Measurements from ENCODE around the gene CR1. TPM values are rescaled to one million over a fixed set of nuclear protein-coding genes. Genes with fewer than 3 reads are reported as not detected.
"Not testable (repeated sequence)": the region's sequence is repeated elsewhere in the genome, so short reads cannot be mapped to it uniquely, and the experiment has no call there.

CR1 gene
- polyA plus RNA-seq, 2 donors = 0.06 to 0.12 TPM

- H3K27ac ChIP-seq (ENCODE audit: low read depth in 2 of 2, low read length in 1 of 2) = no peak overlapping the region
- no peaks in the 10 kb centered on the region for H3K4me1 ChIP-seq (ENCODE audit: control insufficient read depth in 2 of 2, insufficient read depth in 2 of 2, low read length in 1 of 2)
- WGBS, 2 donors = 51 to 59% methylated on average over 10 of the region's 10 CpGs
- H3K4me3 ChIP-seq (ENCODE audit: low read depth in 1 of 2, low read length in 2 of 2) = no peak overlapping the region
- H3K36me3 ChIP-seq (ENCODE audit: control insufficient read depth in 2 of 2, insufficient read depth in 2 of 2, low read length in 1 of 2) = no peaks in the 10 kb centered on the region
- no peaks in the 10 kb centered on the region for H3K27me3 ChIP-seq (ENCODE audit: control insufficient read depth in 1 of 2, insufficient read depth in 2 of 2, low read length in 2 of 2)
- H3K9me3 ChIP-seq (ENCODE audit: control insufficient read depth in 2 of 2, insufficient read depth in 1 of 2, low read depth in 1 of 2, low read length in 1 of 2) = no peaks in the 10 kb centered on the region
Measured at GRCh38 chr1:207659545-207660153, 163.7 kb downstream of the CR1 start.

GRCh38 chr1:207661420-207661819, 165.5 kb downstream of the CR1 start:
- not testable (repeated sequence) for H3K4me1 ChIP-seq (ENCODE audit: control insufficient read depth in 2 of 2, insufficient read depth in 2 of 2, low read length in 1 of 2); H3K36me3 ChIP-seq (ENCODE audit: control insufficient read depth in 2 of 2, insufficient read depth in 2 of 2, low read length in 1 of 2); H3K9me3 ChIP-seq (ENCODE audit: control insufficient read depth in 2 of 2, insufficient read depth in 1 of 2, low read depth in 1 of 2, low read length in 1 of 2); H3K27ac ChIP-seq (ENCODE audit: low read depth in 2 of 2, low read length in 1 of 2); H3K4me3 ChIP-seq (ENCODE audit: low read depth in 1 of 2, low read length in 2 of 2); H3K27me3 ChIP-seq (ENCODE audit: control insufficient read depth in 1 of 2, insufficient read depth in 2 of 2, low read length in 2 of 2)
- 89 to 91% methylated on average over 1 of the region's 2 CpGs for WGBS, 2 donors

DNA sequence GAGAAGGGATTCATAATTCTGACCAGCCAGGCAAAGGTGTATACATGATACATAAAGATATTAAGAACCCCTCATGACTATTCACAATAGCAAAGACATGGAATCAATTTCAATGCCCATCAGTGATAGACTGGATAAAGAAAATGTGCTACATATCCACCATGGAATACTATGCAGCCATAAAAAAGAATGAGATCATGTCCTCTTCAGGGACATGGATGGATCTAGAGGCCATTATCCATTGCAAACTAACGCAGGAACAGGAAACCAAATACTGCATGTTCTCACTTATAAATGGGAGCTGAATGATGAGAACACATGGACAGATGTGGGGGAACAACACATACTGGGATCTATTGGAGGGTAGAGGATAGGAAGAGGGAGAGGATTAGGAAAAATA, 170.4 kb downstream of the CR1 start:
- H3K36me3 ChIP-seq (ENCODE audit: control insufficient read depth in 2 of 2, insufficient read depth in 2 of 2, low read length in 1 of 2) = no peaks in the 10 kb centered on the region
- H3K27me3 ChIP-seq (ENCODE audit: control insufficient read depth in 1 of 2, insufficient read depth in 2 of 2, low read length in 2 of 2) = peaks cover 0 to 8% of the 10 kb centered on the region in 2 donors
- H3K4me3 ChIP-seq (ENCODE audit: low read depth in 1 of 2, low read length in 2 of 2) = no peak overlapping the region
- WGBS, 2 donors = 89 to 91% methylated on average over 1 of the region's 1 CpG
- H3K4me1 ChIP-seq (ENCODE audit: control insufficient read depth in 2 of 2, insufficient read depth in 2 of 2, low read length in 1 of 2) = peaks cover 0 to 7% of the 10 kb centered on the region in 2 donors
- no peak overlapping the region for H3K27ac ChIP-seq (ENCODE audit: low read depth in 2 of 2, low read length in 1 of 2)
- no peaks in the 10 kb centered on the region for H3K9me3 ChIP-seq (ENCODE audit: control insufficient read depth in 2 of 2, insufficient read depth in 1 of 2, low read depth in 1 of 2, low read length in 1 of 2)

GRCh38 chr1:207669528-207670009, 173.6 kb downstream of the CR1 start:
- Histone ChIP-seq H3K4me3 (ENCODE audit: low read depth in 1 of 2, low read length in 2 of 2) (no peak overlapping the region), H3K36me3 (ENCODE audit: control insufficient read depth in 2 of 2, insufficient read depth in 2 of 2, low read length in 1 of 2) (no peaks in the 10 kb centered on the region), H3K27me3 (ENCODE audit: control insufficient read depth in 1 of 2, insufficient read depth in 2 of 2, low read length in 2 of 2) (peaks cover 0 to 8% of the 10 kb centered on the region in 2 donors)

DNA sequence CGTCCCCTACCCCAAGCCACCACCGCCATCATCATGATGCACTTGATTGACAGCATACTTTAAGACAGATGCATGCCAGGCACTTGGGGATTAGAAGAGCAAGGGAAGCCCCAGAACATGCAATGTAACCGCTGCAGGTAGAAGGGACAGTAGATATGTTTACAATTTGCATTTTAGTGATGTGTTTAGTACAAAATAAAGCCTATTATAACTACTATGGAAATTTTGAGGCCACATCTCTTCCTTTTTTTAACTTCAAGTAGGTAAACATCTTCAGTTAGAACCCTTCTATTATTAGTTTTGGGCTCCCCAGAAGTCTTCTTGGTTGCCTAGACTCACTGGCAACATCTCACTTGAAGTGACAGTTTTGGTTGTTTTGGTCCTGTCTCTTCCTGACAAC, 174.2 kb downstream of the CR1 start:
- H3K27me3 ChIP-seq (ENCODE audit: control insufficient read depth in 1 of 2, insufficient read depth in 2 of 2, low read length in 2 of 2) = peaks cover 0 to 8% of the 10 kb centered on the region in 2 donors
- H3K4me3 ChIP-seq (ENCODE audit: low read depth in 1 of 2, low read length in 2 of 2) = no peak overlapping the region
- H3K27ac ChIP-seq (ENCODE audit: low read depth in 2 of 2, low read length in 1 of 2) = no peak overlapping the region
- H3K4me1 ChIP-seq (ENCODE audit: control insufficient read depth in 2 of 2, insufficient read depth in 2 of 2, low read length in 1 of 2) = peaks cover 0 to 7% of the 10 kb centered on the region in 2 donors
- no peaks in the 10 kb centered on the region for H3K36me3 ChIP-seq (ENCODE audit: control insufficient read depth in 2 of 2, insufficient read depth in 2 of 2, low read length in 1 of 2)
- 78 to 82% methylated on average over 3 of the region's 3 CpGs for WGBS, 2 donors
- H3K9me3 ChIP-seq (ENCODE audit: control insufficient read depth in 2 of 2, insufficient read depth in 1 of 2, low read depth in 1 of 2, low read length in 1 of 2) = no peaks in the 10 kb centered on the region

More at GRCh38 chr1:207669528-207670009, 173.6 kb downstream of the CR1 start:
- 3 to 5% methylated on average over 42 to 44 of the region's 44 CpGs for WGBS, 2 donors
- H3K27ac ChIP-seq (ENCODE audit: low read depth in 2 of 2, low read length in 1 of 2) = no peak overlapping the region
- no peaks in the 10 kb centered on the region for H3K9me3 ChIP-seq (ENCODE audit: control insufficient read depth in 2 of 2, insufficient read depth in 1 of 2, low read depth in 1 of 2, low read length in 1 of 2)
- H3K4me1 ChIP-seq (ENCODE audit: control insufficient read depth in 2 of 2, insufficient read depth in 2 of 2, low read length in 1 of 2) = peaks cover 0 to 7% of the 10 kb centered on the region in 2 donors

DNA sequence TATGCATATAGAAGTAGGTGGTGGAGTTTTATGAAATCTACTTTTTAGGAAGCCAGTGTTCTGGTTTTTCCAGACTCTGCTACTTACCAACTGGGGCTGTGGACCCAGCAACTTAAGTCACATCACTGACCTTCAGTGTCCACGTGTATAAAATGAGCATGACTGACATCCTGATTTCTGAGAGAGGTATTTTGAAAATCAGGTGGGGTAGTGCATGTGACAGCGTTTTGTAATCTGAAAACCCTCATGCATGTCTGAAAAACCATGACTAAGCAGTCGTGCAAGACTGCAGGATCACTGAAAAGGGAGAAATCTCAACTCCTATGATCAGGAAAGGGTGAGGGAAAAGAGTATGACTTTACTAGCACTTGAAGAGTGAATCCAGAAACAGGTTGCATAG, 175.0 kb downstream of the CR1 start:
- Histone ChIP-seq H3K36me3 (ENCODE audit: control insufficient read depth in 2 of 2, insufficient read depth in 2 of 2, low read length in 1 of 2) (no peaks in the 10 kb centered on the region), H3K27ac (ENCODE audit: low read depth in 2 of 2, low read length in 1 of 2) (no peak overlapping the region), H3K27me3 (ENCODE audit: control insufficient read depth in 1 of 2, insufficient read depth in 2 of 2, low read length in 2 of 2) (peaks cover 0 to 8% of the 10 kb centered on the region in 2 donors), H3K9me3 (ENCODE audit: control insufficient read depth in 2 of 2, insufficient read depth in 1 of 2, low read depth in 1 of 2, low read length in 1 of 2) (no peaks in the 10 kb centered on the region), H3K4me1 (ENCODE audit: control insufficient read depth in 2 of 2, insufficient read depth in 2 of 2, low read length in 1 of 2) (peaks cover 0 to 7% of the 10 kb centered on the region in 2 donors), H3K4me3 (ENCODE audit: low read depth in 1 of 2, low read length in 2 of 2) (no peak overlapping the region)
- WGBS, 2 donors = 41 to 57% methylated on average over 3 of the region's 3 CpGs

GRCh38 chr1:207672522-207673130, 176.7 kb downstream of the CR1 start:
- peaks cover 0 to 7% of the 10 kb centered on the region in 2 donors for H3K4me1 ChIP-seq (ENCODE audit: control insufficient read depth in 2 of 2, insufficient read depth in 2 of 2, low read length in 1 of 2)
- no peaks in the 10 kb centered on the region for H3K36me3 ChIP-seq (ENCODE audit: control insufficient read depth in 2 of 2, insufficient read depth in 2 of 2, low read length in 1 of 2)
- no peak overlapping the region for H3K4me3 ChIP-seq (ENCODE audit: low read depth in 1 of 2, low read length in 2 of 2)
- no peaks in the 10 kb centered on the region for H3K9me3 ChIP-seq (ENCODE audit: control insufficient read depth in 2 of 2, insufficient read depth in 1 of 2, low read depth in 1 of 2, low read length in 1 of 2)
- 27 to 30% methylated on average over 5 of the region's 5 CpGs for WGBS, 2 donors
- no peak overlapping the region for H3K27ac ChIP-seq (ENCODE audit: low read depth in 2 of 2, low read length in 1 of 2)
- H3K27me3 ChIP-seq (ENCODE audit: control insufficient read depth in 1 of 2, insufficient read depth in 2 of 2, low read length in 2 of 2) = peaks cover 0 to 8% of the 10 kb centered on the region in 2 donors

GRCh38 chr1:207673399-207673798, 177.4 kb downstream of the CR1 start:
- H3K9me3 ChIP-seq (ENCODE audit: control insufficient read depth in 2 of 2, insufficient read depth in 1 of 2, low read depth in 1 of 2, low read length in 1 of 2) = no peaks in the 10 kb centered on the region
- H3K4me3 ChIP-seq (ENCODE audit: low read depth in 1 of 2, low read length in 2 of 2) = no peak overlapping the region
- H3K36me3 ChIP-seq (ENCODE audit: control insufficient read depth in 2 of 2, insufficient read depth in 2 of 2, low read length in 1 of 2) = no peaks in the 10 kb centered on the region
- peaks cover 0 to 7% of the 10 kb centered on the region in 2 donors for H3K4me1 ChIP-seq (ENCODE audit: control insufficient read depth in 2 of 2, insufficient read depth in 2 of 2, low read length in 1 of 2)
- no peak overlapping the region for H3K27ac ChIP-seq (ENCODE audit: low read depth in 2 of 2, low read length in 1 of 2)
- H3K27me3 ChIP-seq (ENCODE audit: control insufficient read depth in 1 of 2, insufficient read depth in 2 of 2, low read length in 2 of 2) = peaks cover 0 to 8% of the 10 kb centered on the region in 2 donors
- 45 to 47% methylated on average over 6 of the region's 6 CpGs for WGBS, 2 donors

DNA sequence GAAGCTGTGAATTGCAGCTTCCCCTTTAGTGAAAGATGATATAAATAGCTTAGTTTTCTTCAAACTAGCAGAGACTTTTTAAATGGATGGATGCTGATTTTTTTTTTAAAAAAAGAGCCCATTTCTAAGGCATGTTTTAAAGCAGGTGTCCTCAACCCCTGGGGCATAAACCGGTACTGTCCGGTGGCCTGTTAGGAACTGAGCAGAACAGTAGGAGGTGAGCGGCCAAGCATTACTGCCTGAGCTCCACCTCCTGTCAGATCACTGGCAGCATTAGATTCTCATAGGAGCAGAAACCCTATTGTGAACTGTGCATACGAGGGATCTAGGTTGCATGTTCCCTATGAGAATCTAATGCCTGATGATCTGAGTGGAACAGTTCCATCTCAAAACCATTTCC, 180.2 kb downstream of the CR1 start:
- 86 to 94% methylated on average over 4 of the region's 4 CpGs for WGBS, 2 donors
- Histone ChIP-seq H3K4me3 (ENCODE audit: low read depth in 1 of 2, low read length in 2 of 2) (no peak overlapping the region), H3K27me3 (ENCODE audit: control insufficient read depth in 1 of 2, insufficient read depth in 2 of 2, low read length in 2 of 2) (no peaks in the 10 kb centered on the region), H3K27ac (ENCODE audit: low read depth in 2 of 2, low read length in 1 of 2) (no peak overlapping the region), H3K4me1 (ENCODE audit: control insufficient read depth in 2 of 2, insufficient read depth in 2 of 2, low read length in 1 of 2) (no peaks in the 10 kb centered on the region), H3K9me3 (ENCODE audit: control insufficient read depth in 2 of 2, insufficient read depth in 1 of 2, low read depth in 1 of 2, low read length in 1 of 2) (no peaks in the 10 kb centered on the region), H3K36me3 (ENCODE audit: control insufficient read depth in 2 of 2, insufficient read depth in 2 of 2, low read length in 1 of 2) (no peaks in the 10 kb centered on the region)

Data from esophagus (tissue), 2 donors.